Measurements from ENCODE around the gene LIPI.

DNA sequence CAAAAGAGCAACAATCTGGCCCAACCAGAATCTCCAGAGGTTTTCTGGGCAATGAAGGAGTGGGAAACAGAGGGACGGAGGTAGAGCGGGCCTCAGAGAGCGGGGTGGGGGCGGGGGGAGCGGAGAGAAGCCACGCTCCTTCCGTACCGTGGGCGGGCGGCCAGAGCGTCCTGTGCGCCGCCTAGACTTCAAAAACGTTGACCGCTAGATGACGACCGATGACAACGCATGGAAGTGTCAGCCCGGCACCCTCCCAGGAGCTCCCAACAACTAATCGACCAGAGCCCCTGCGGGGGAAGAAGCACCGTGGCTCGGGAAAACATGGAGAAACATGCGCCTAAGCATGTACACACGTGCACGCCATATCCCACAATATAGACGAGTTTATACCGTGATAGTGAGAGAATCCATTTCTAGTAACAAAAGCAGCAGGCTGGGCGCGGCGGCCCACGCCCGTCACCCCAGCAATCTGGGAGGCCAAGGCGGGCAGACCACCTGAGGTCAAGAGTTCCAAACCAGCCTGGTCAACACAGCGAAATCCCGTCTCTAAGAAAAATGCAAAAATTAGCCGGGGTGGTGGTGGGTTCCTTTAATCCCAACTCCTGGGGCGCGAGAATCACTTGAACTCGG lies 131.9 kb downstream of the LIPI start:
- TF ChIP-seq, protein P1, sequence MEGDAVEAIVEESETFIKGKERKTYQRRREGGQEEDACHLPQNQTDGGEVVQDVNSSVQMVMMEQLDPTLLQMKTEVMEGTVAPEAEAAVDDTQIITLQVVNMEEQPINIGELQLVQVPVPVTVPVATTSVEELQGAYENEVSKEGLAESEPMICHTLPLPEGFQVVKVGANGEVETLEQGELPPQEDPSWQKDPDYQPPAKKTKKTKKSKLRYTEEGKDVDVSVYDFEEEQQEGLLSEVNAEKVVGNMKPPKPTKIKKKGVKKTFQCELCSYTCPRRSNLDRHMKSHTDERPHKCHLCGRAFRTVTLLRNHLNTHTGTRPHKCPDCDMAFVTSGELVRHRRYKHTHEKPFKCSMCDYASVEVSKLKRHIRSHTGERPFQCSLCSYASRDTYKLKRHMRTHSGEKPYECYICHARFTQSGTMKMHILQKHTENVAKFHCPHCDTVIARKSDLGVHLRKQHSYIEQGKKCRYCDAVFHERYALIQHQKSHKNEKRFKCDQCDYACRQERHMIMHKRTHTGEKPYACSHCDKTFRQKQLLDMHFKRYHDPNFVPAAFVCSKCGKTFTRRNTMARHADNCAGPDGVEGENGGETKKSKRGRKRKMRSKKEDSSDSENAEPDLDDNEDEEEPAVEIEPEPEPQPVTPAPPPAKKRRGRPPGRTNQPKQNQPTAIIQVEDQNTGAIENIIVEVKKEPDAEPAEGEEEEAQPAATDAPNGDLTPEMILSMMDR (IDR thresholded peaks at IDR 0.05), result no peak
- no peak for TF ChIP-seq POLR2AphosphoS5 (IDR thresholded peaks at IDR 0.05)
